HG03378 (cell line): Measurements from ENCODE around the gene NKD2.
"Not testable (repeated sequence)": the region's sequence is repeated elsewhere in the genome, so short reads cannot be mapped to it uniquely, and the experiment has no call there.

Experiments used
- ATAC-seq: cut with Tn5 transposase; IDR thresholded peaks from one replicate; pipeline ENCODE4 v1.9.1; 2021; ENCODE audit warnings: mild to moderate bottlenecking, moderate library complexity; ENCODE audit not compliant: unreplicated experiment

The NKD2 gene

DNA sequence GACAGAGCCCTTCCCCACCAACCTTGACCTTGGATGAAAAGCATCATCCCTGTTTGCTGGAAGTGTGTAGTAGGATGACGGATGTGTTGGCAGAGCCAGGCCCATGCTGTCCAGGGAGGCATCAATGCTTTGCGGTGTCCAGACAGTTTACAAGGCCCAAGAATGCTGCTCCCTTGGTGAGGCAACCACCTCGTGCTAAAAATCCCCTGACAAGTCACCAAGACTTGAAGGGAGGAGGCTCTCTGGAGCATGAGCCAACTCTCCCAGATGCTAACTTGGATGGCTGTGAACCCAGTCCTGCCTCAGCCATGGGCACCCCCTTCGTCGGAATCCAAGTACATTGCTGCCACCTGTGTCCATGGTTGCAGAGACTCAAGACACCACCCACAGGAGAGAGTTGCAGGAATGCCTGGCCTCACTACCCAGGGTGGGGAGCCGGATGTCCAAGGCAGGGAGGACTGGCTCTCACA lies 9.5 kb upstream of the NKD2 start:
- no peak for ATAC-seq

DNA sequence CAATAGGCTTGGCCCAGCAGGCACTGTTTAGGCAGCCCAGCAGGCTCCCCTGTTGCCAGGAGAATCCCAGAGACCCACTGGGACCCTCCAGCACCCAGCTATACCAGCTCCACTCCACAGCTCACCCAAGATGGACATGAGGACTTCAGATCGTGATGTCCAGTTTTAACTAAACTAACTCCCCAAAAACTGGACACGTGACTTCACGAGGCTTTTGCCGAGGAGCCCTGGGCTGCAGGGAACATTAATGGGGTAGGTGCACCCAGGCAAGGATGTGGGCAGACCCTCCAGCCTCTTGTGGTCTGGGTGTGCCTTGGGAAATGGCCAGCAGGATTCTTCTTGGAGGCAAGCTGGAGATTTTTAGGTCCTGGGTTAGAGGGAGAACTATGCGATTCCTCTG lies 8.9 kb upstream of the NKD2 start:
- ATAC-seq: no peak

DNA sequence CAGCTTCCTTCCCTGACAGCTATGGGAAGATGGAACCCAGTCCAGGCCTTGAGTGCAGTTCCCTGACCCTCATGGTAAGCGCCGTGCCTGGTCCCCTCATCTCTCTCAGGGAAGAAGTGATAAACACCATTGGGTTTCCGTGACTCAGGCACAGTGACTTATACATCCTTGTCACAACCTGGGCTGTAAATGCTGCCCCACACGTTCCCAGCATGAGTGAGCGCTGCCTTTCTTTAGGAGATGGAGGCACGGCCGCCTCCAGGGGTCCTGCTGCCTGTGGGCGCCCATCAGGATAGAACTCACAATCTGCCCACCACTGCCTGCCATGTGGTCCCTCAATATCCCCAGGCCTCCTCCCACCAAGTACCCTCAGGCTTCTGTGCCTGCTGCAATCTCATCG lies 8.3 kb upstream of the NKD2 start:
- no peak for ATAC-seq

DNA sequence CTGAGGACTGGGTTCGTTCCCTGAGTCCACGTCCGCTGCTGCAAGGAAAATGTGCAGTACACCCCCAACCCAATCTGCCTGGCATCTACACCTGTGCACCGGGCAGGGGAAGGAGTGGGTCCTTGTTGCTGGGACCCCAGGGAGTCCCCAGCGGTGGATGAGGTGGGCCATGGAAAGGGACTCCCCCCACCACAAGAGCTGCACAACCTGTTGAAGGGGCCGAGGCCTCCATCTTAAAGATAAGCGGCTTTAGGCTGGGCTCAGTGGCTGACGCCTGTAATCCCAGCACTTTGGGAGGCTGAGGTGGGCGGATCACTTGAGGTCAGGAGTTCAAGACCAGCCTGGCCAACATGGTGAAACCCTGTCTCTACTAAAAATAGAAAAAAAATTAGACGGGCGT lies 7.8 kb upstream of the NKD2 start:
- ATAC-seq: not testable (repeated sequence)

DNA sequence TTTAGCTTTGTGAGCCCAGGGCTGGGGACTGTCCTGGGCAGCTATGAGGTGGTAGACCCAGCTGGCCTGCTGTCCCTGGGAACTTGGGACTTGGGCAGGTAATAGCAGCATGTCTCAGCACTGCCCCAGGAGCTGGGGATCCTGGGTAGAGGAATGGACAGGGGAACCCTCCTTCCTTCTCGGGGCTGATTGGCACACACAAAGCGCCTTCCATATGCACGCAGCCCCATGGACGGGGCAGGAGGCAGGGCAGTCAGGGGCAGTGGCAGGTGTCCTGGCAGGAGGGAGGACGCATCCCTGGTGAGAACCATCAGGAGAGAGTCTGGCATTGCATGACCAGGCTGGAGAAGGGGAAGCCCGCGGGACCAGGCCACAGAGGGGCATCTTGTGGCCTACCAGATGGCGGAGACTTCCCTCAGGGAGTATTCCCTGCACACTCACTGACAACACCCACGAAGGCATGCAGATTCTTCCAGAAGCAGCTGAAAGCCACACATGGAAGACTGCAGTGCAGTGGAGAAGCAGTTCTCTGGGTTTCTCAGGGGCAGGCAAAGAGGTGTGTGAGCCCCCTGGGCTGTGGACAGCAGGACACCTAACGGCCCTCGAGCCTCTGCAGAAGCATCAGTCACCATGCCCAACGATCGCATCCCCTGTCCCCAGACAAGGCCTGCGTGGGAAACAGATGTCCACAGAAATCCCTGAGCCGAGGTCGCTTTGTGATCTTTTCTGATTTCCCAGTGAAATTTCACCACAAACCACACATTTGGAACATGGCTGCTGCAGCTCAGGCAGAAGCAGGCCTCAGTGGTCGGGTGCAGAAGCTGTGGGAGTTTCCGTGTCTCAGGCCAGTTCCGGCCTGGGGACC lies 7.0 kb upstream of the NKD2 start:
- ATAC-seq: no peak

DNA sequence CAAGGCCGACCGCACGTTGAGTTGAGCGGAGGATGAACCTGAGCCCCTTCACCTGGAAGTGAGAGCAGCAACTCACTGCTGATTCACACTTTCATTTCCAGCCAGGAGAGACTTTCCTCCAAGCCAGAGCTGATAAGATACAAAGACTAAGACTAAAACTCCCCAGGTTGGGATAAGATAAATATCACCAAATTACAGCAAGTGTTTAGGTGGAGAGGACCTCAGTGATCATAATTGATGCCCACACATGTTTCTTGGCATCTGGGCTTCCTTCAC lies 6.4 kb upstream of the NKD2 start:
- ATAC-seq: no peak

DNA sequence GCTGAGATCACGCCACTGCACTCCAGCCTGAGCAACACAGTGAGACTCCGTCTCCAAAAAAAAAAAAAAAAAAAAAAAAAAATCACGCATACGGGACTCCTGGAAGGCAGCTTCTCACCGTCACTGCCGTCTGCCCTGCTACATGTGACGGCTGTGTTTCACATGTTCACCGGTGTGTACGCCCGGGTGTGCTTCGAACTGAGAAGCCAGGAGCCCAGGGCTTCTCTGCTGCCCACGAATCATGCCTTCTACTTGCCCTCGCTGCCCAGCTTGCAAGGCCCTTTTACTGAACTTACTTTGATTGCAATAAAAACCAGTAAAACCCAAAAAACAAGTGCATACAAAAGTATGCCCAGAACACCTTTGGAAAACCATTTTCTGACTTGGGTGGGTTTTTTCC lies 5.8 kb upstream of the NKD2 start:
- no peak for ATAC-seq

DNA sequence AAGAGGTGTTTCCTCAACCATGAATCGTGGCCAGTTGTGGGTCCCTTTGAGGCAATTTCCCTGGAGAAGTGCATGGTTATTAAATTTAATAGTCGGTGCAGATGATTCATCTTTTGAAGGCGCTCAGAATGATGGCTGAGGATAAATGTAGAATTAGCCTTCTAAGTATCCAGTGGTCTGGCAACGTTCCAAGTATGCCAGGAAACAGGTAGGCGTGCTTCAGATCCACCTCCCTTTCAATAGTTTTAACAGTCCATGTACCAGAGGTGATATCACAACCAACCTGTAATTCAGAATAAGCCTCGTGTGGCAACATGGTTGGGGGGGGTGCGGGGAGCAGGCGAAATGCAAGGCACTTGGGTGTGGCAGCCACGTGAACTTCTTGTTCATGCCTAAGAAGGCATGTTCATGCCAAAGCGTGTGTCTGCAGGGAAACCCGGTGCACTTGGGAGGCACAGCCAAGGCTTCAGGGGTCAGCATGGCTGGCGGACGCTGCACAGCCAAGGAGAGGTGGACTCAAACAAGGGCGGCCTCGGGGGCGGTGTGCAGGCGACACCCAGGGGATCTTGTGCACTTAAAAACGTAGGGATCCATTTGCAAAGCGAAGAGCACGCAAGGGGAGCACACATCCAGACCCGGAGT lies 5.2 kb upstream of the NKD2 start:
- no peak for ATAC-seq

DNA sequence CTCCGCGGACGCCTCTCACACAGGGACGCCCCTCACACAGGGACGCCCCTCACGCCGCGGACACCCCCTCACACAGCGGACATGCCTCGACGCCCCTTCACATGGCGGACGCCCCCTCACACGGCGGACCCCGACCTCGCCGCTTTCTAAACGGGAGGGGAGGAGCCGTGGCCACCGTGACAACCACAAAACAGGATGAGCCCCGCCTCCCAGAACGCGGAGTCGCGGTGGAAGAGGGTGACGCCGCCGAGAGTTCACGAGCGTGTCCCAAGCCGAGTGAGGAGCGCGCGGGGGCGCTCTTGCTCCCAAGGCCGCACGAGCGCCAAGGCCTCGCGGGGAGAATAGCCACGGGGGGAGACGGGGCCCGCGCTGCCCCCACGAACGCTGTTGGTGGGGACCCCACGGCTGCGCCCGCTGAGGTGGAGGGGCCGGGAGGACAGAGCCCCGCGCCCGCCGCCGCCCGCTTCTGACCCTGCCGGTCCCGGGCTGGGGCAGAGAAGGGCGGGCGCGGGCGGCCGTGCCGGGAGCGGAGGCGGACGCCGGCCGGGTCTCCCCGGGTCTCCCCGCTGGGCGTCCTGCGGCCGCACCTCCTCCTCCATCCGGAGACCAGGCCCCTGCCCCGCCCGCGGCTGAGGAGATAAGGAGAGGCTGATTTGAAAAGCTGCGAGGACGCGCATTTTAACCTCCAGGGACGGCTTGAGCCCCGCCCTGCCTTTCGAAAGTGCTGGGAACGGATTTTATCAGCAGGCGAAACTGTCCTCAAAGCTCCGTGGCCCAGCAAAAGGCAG lies 3.9 kb upstream of the NKD2 start:
- ATAC-seq: no peak

DNA sequence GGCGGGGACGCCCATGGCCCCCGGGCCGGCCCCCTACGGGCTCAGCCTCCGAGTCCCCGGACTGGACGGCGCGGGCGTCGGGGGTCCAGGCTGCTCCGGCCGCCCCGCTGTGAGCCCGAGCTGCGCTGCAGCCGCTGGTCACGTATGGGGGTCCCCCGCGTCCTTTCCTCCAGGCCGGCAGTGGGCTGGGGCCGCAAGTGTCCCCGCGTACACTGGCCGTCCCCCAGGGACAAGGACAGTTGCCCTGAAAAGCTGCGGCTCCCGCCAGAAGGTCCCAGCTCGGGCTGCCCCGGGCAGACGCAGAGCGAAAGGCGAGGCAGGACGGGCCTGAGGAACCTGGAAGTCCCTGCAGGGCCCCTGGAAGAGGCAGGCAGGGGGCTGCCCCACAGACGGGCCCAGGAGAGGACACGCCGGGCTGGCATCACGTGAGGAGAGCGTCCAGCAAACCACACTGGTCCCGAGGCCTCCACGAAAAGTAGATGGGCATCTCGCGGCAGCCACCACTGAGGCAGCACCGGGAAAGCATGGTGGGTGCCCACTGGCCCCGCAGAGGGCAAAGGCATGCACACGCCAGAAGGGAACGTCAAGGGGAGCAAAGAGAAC lies 3.3 kb upstream of the NKD2 start:
- ATAC-seq: no peak

DNA sequence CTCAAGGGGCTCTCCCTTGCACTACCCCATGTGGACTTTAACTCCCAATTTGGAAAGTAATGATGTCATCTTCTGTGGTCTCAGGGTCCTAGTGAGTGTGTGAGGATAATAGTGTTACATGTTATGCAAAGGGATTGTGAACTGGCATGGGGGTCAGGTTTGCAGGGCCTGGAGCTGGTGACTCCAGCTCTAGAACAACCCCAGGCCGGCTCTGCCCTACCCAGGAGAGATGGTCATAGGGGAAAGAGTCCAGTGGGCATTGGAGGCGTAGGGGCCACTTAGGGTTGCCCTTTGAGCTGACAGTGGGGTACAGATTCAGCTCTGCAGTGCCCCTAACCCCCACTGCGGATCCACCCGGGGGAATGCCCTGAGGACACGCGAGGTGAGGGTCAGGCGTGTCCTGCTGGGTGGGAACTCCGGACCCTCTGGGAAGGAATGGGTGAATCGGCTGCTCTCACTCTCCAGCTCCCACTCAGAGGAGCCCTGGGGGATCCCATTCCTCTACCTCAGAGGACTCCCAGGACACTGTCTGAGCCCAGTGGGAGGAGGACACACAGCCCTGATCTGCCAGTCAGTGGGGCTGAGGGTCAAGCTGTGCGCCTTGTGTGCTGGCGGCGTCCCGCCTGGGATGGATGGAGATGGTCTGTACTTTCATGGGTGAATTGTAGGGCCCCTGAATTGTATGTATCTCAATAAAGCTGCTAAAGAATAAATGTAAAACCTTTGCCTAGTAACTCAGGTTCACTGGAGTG lies 2.5 kb upstream of the NKD2 start:
- no peak for ATAC-seq

DNA sequence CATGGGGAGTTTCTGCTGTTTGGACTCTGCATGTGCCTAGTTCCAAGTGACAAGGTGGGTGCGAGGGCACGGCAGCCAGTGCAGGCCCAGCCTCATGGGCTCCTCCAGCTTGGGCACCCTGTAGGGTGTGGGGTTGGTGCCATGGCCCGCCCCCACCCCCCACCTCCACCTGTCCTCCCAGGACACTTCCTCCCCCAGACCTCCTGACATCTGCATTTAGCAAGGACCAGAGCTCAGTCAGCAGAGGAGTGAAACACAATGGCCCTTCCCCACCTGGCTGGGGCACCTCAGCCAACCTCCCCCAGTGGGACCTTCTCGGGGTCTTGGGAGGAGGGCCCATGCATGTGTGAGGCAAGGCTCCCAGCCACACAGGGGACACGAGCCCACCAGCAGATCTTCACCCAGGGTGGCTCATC lies 1.9 kb upstream of the NKD2 start:
- ATAC-seq: no peak

DNA sequence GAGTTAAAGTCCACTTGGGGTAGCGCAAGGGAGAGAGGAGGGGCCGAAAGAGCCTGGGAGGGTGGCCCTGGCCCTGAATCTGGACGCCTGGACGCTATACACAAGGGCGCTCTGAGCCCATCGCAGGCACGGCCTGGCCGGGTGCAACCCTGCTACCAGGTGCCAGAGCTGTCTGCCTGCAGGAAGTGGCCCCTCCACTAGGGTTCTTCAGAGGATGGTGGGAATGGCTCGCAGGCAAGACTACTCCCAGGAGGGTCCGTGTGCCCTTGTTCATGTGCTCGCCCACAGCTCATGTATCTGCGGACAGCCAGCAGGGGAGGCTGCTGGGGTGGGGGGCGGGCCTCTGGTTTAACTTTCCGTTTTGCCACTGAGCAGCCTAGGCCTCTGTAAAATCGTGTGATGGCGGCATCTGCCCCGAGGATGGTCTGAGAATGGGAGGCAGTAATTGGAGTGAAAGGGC lies 1.4 kb upstream of the NKD2 start:
- no peak for ATAC-seq

DNA sequence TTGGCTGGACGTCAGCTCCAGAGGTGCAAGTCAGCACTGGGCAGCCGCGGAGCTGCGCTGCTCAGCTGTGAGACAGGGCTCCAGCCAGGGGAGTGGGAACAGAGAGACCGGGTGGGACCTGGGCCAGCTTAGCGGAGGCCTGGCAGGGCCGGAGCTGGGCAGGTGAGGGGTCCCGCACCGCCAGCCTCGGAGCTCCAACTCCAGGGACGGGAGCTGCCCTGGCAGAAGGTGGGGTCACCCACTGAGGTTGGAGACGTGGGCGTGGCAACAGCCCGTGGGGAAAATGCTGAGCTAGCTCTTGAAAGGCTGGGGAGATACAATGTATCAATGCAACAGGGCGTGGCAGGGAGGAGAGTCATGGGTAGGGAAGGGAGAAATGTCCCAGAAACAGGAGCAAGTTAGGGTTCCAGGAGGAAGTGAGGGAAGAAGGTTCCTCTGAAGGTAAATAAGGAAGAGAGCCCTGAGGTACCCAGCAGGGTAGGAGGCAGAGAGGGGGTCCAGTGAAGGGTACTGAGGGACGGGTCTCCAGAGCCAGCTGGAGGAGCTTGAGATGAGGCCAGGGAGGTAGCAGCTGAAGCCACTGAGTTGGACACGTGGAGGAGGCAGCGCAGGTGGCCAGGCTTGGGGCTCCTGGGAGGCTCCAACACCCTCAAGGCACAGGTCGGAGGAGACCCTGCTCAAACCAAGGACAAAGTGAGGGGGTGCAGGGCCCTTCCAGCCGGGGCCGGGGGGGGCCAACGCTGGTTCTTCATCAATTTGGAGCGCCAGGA lies 736 bp upstream of the NKD2 start:
- ATAC-seq: no peak

DNA sequence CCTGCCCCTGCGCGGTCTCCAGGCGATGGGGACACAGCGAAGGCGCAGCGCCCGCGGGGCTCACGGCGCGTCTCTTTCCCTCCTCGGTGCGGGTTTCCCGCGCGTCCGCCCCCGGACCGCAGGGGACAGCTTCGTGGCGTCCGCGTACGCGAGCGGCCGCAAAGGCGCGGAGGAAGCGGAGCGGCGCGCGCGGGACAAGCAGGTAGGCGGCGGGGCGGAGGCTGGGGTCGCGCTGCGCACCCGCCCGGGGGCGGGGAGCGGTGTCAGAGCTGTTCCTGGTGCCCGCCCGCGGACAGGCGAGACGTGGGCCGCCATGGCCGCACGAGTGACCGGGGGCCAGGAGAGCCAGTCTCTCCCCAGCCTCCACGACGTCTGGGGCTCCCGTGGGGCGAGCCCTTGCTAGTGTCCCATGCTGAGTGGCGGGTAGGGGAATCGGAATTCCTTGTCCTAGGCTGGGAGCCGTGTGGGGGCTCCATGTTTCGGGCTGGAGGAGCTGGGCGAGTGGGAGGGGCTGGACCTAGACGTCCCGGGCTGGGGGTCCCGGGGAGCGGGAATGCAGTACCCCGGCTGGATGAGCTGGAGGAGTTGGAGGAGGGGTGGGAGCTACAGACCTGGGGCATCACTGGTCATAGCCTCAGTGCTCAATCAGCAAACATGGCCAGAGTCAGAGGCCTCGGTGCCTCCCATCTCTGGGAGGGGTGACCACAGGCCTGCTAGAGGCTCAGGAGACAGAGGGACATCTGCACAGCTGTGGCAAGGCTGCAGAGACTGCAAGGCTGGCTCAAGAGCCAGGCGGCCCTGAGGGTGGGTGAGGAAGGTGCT lies 968 bp downstream of the NKD2 start:
- ATAC-seq: no peak

DNA sequence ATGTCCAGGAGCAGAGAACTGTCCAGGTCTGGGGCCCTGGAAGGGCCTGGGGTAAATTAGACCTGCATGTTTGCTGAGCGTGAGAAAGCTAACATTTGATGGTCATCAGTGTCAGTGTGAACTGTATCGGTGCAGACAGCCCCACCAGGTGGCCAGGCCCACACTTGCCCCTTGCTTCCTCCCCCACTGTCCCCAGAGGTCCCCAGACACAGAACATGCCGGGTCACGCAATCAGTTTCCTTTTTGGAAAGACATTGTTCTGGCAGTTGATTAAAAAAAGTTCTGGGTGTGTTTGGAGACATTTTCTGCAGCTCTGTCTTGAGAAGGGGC lies 1.5 kb downstream of the NKD2 start:
- ATAC-seq: no peak

DNA sequence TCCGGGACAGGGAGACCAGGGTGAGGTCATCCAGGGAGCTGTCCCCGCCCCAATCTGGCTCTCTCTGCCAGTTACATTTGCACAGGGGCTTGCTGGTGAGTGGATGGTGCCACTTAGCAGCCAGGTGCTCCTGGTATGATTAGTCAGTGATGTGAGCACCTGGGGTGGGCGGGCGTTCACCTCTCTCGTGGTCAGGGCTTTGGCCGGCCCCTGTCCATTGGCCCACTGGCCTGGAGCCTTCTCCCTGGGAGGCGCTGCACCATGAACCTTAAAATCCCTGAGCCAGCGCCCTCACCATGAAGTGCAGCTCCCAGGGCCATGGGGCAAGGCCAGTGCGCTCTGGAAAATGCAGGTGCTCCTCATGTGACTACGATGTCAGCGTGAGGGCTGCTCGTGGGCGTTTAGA lies 2.0 kb downstream of the NKD2 start:
- no peak for ATAC-seq

DNA sequence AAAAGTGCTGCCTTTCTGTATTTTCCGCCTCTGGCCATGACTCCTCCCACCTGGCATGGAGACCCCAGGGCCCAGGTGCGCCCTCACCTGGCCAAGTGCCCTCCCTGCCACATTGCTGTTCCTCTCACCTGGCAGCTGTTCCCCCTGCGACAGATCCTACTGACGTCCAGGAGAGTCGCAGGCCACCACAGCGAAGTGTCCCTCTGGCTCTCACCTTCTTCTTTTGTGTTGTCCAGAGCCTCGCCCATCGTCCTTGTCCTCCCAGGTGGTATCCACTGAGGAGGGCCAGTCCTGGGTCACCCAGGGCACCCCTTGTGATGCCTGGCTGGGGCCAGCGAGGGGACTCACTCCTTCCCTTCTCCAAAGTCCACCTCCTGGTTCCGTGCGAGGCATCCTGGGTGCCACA lies 2.6 kb downstream of the NKD2 start:
- no peak for ATAC-seq

DNA sequence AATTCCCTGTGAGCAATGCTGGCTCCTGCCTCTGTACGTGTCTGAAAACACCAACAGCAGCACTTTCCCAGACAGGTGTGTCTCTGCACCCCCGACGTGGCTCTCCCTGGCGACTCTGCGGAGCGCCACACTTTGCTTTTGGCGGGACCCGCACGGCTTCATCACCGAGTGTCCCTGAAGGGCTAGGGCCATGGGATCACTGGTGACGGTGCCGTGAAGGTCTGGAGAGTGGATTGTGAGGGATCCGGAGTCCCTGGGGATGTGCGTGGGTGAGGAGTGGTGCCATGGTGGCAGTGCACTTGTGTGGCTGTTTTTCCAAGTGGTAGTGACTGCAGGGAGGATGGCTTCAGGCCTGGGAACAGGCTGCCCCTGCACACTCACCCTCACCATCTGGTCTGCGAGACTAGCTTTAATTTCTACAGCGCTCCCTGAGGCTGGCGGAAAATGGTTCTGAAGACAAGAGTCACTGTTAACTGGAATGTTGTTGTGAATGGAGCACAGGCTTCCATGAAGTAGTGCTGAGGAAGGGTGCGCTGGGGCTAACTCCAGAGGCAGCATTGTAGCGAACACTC lies 3.2 kb downstream of the NKD2 start:
- ATAC-seq: no peak
